Sigmoid colon (tissue), 7 donors: ENCODE results near the gene HBG2. TPM values are rescaled to one million over a fixed set of nuclear protein-coding genes. Genes with fewer than 3 reads are reported as not detected.

Experiments
- DNase-seq: peaks from one replicate; pipeline ENCODE4 v3.0.0-alpha.2; 2019
- H3K27ac ChIP-seq, 4 donors: fragments of 200-600 bp; sonication (generic); one replicate each; pipeline ENCODE4 v1.5.1; 2016 to 2019; ENCODE audit warnings: mild to moderate bottlenecking in 1 of 4
- H3K27me3 ChIP-seq, 3 donors: fragments of 200-600 bp; sonication (generic); one replicate each; pipeline ENCODE4 v1.5.1; 2019; ENCODE audit warnings: mild to moderate bottlenecking in 1 of 3
- H3K36me3 ChIP-seq, 4 donors: fragments of 200-600 bp; sonication (generic); one replicate each; pipeline ENCODE4 v1.5.1; 2016 to 2019
- H3K4me1 ChIP-seq, 4 donors: fragments of 200-600 bp; sonication (generic); one replicate each; pipeline ENCODE4 v1.5.1; 2017 to 2019
- H3K4me3 ChIP-seq, 4 donors: fragments of 200-600 bp; sonication (generic); one replicate each; pipeline ENCODE4 v1.5.1; 2017 to 2019; ENCODE audit warnings: mild to moderate bottlenecking in 2 of 4, moderate library complexity in 1 of 4
- H3K9me3 ChIP-seq, 4 donors: fragments of 200-600 bp in 3 of 4; sonication (generic) in 3 of 4; one replicate each; pipeline versions ENCODE4 v1.5.1 to v1.6.1; 2013 to 2019
- CTCF ChIP-seq, 4 experiments: fragments of 450-650 bp in 3 of 4; fragments of 200-600 bp in 1 of 4; IDR thresholded peaks; one replicate each; pipeline ENCODE4 v1.5.1; 2016 to 2019; ENCODE audit warnings: antibody characterized with exemption in 4 of 4, mild to moderate bottlenecking in 3 of 4, moderate library complexity in 2 of 4
- EP300 ChIP-seq, 4 donors: sonication (generic); formaldehyde crosslinking; IDR thresholded peaks; one replicate each; pipeline ENCODE4 v1.6.1; 2017; ENCODE audit warnings: antibody characterized with exemption in 4 of 4
- POLR2A ChIP-seq, 2 donors: fragments of 450-650 bp; IDR thresholded peaks; one replicate each; pipeline ENCODE4 v1.6.1; 2016; ENCODE audit warnings: antibody characterized with exemption in 2 of 2, mild to moderate bottlenecking in 2 of 2, moderate library complexity in 2 of 2
- POLR2AphosphoS5 ChIP-seq, 4 donors: sonication (generic); formaldehyde crosslinking; IDR thresholded peaks; one replicate each; pipeline ENCODE4 v1.6.1; 2017; ENCODE audit warnings: antibody characterized with exemption in 4 of 4
- WGBS, 2 donors: extraction: QIAGEN DNeasy Blood & Tissue Kit; methylation state at CpG; one replicate each; pipeline ENCODE4 v1.1.7; 2013; 5-methylcytosine and 5-hydroxymethylcytosine counted together
- intact Hi-C: fragments of 100-400 bp; cut with DNase I; formaldehyde crosslinking; loops from one replicate; pipeline ENCODE4 v1.15.1; 2023
- polyA plus RNA-seq, 3 donors: library from polyadenylated mRNA; stranded (reverse); fragments of 200-250 nt; gene quantifications; one replicate each; pipeline ENCODE4 v1.2.3, GENCODE V29; 2013
- total RNA-seq, 4 donors: library from RNA; depleted of rRNA; stranded (reverse); fragments of >200 nt; gene quantifications; one replicate each; pipeline ENCODE4 v1.1.0, GENCODE V29; 2016
- donor health status: healthy with polysubstance abuse.
- donor health status: Bipolar disorder and iron deficiency.
- donor health status: healthy.

The HBG2 gene
- total and polyA plus RNA-seq, 7 donors, result not detected

DNA sequence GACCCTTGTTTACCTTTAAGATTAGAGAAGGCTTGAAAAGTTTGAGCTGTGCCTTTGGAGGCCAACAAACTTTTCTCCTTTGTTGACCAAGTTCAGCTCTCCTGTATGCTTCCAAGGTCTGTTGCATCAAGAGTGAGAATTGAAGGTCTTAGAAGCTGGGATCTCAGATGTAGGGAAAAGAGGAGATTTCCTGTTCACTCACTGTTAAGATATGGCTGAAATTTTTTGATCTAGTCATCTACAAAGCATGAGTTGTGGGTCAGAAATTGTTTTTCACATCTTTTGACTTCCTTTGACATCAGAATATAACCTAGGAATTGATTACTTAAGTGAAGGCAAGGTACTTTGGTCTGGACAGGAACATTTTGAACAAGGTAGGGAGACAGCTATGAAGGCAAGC is 35.1 kb upstream of the HBG2 start:
- Histone ChIP-seq H3K27me3 (no peaks in the 10 kb centered on the region), H3K4me1 (no peaks in the 10 kb centered on the region), H3K9me3 (no peaks in the 10 kb centered on the region), H3K4me3 (no peak overlapping the region), H3K27ac (no peak overlapping the region), H3K36me3 (no peaks in the 10 kb centered on the region)
- no peak for TF ChIP-seq CTCF (IDR thresholded peaks at IDR 0.05)
- TF ChIP-seq POLR2AphosphoS5 (IDR thresholded peaks at IDR 0.05), result no peak
- no peak for TF ChIP-seq POLR2A (IDR thresholded peaks at IDR 0.05)
- TF ChIP-seq EP300 (IDR thresholded peaks at IDR 0.05), result no peak
- intact Hi-C loops, result no loop called here
- no peak for DNase-seq

- TF ChIP-seq EP300 (IDR thresholded peaks at IDR 0.05) (no peak), POLR2A (IDR thresholded peaks at IDR 0.05) (no peak), POLR2AphosphoS5 (IDR thresholded peaks at IDR 0.05) (no peak), CTCF (IDR thresholded peaks at IDR 0.05) (no peak)
- no peak for DNase-seq
- Histone ChIP-seq H3K4me1 (no peaks in the 10 kb centered on the region), H3K36me3 (no peaks in the 10 kb centered on the region), H3K27me3 (no peaks in the 10 kb centered on the region), H3K27ac (no peak overlapping the region), H3K9me3 (no peaks in the 10 kb centered on the region), H3K4me3 (no peak overlapping the region)
- WGBS, 2 donors, result 76 to 82% methylated on average over 6 of the region's 6 CpGs
- intact Hi-C loops, result no loop called here
These were observed 34.4 kb upstream of the HBG2 start for GRCh38 chr11:5288906-5289550.

DNA sequence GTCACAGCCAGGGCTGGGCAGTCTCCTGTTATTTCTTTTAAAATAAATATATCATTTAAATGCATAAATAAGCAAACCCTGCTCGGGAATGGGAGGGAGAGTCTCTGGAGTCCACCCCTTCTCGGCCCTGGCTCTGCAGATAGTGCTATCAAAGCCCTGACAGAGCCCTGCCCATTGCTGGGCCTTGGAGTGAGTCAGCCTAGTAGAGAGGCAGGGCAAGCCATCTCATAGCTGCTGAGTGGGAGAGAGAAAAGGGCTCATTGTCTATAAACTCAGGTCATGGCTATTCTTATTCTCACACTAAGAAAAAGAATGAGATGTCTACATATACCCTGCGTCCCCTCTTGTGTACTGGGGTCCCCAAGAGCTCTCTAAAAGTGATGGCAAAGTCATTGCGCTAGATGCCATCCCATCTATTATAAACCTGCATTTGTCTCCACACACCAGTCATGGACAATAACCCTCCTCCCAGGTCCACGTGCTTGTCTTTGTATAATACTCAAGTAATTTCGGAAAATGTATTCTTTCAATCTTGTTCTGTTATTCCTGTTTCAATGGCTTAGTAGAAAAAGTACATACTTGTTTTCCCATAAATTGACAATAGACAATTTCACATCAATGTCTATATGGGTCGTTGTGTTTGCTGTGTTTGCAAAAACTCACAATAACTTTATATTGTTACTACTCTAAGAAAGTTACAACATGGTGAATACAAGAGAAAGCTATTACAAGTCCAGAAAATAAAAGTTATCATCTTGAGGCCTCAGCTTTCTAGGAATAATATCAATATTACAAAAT is 33.7 kb upstream of the HBG2 start:
- no peaks in the 10 kb centered on the region for H3K27me3 ChIP-seq
- H3K27ac ChIP-seq, result no peak overlapping the region
- no peaks in the 10 kb centered on the region for H3K9me3 ChIP-seq
- H3K4me1 ChIP-seq, result no peaks in the 10 kb centered on the region
- TF ChIP-seq CTCF (IDR thresholded peaks at IDR 0.05), result no peak
- no peak for TF ChIP-seq POLR2AphosphoS5 (IDR thresholded peaks at IDR 0.05)
- TF ChIP-seq POLR2A (IDR thresholded peaks at IDR 0.05), result no peak
- no peak for TF ChIP-seq EP300 (IDR thresholded peaks at IDR 0.05)
- no peak overlapping the region for H3K4me3 ChIP-seq
- no peaks in the 10 kb centered on the region for H3K36me3 ChIP-seq
- 65 to 78% methylated on average over 7 of the region's 7 CpGs for WGBS, 2 donors
- DNase-seq, result no peak
- intact Hi-C loops, result no loop called here

- no peak for DNase-seq
- H3K27me3 ChIP-seq, result no peaks in the 10 kb centered on the region
- TF ChIP-seq CTCF (IDR thresholded peaks at IDR 0.05) (no peak), POLR2A (IDR thresholded peaks at IDR 0.05) (no peak), POLR2AphosphoS5 (IDR thresholded peaks at IDR 0.05) (no peak), EP300 (IDR thresholded peaks at IDR 0.05) (no peak)
- H3K36me3 ChIP-seq, result no peaks in the 10 kb centered on the region
- H3K4me1 ChIP-seq, result no peaks in the 10 kb centered on the region
- H3K9me3 ChIP-seq, result no peaks in the 10 kb centered on the region
- WGBS, 2 donors, result 65 to 73% methylated on average over 3 of the region's 3 CpGs
- H3K27ac ChIP-seq, result no peak overlapping the region
- no peak overlapping the region for H3K4me3 ChIP-seq
- intact Hi-C loops, result no loop called here
These were observed 32.3 kb upstream of the HBG2 start for GRCh38 chr11:5286901-5287300.
